Keratinocyte (primary cell): Measurements from ENCODE around the gene CLPX. TPM values are rescaled to one million over a fixed set of nuclear protein-coding genes. Genes with fewer than 3 reads are reported as not detected.

Experiments
- DNase-seq: peaks from one replicate; pipeline ENCODE4 v3.0.0-alpha.2; 2011; ENCODE audit warnings: low read depth, missing footprints, low spot score
- FAIRE-seq: peaks from 2 replicates; lab custom pipeline; 2011; peaks lifted over from hg19 to GRCh38; lab: Jason Lieb, UNC
- H2AFZ ChIP-seq: 2 replicates; pipeline ENCODE4 v1.6.0; 2012; ENCODE audit warnings: low read length, control low read depth, inconsistent platforms; ENCODE audit not compliant: control insufficient read depth
- H3K27ac ChIP-seq: 2 replicates; pipeline ENCODE4 v1.5.1; 2011; ENCODE audit warnings: low read length; ENCODE audit not compliant: control insufficient read depth, insufficient read depth
- H3K27me3 ChIP-seq: 3 replicates; pipeline ENCODE4 v1.6.0; 2011; ENCODE audit warnings: low read length; ENCODE audit not compliant: control insufficient read depth, insufficient read depth; ENCODE audit errors: extremely low read depth
- H3K36me3 ChIP-seq, 2 experiments: 2 replicates in 1 of 2; 3 replicates in 1 of 2; pipeline ENCODE4 v1.5.1; 2011; ENCODE audit warnings: low read length in 2 of 2, mild to moderate bottlenecking in 1 of 2; ENCODE audit not compliant: control insufficient read depth in 2 of 2, insufficient read depth in 2 of 2; ENCODE audit errors: extremely low read depth in 1 of 2
- H3K4me1 ChIP-seq: 3 replicates; pipeline ENCODE4 v1.5.1; 2011; ENCODE audit warnings: low read length; ENCODE audit not compliant: control insufficient read depth, insufficient read depth; ENCODE audit errors: extremely low read depth
- H3K4me2 ChIP-seq: 3 replicates; pipeline ENCODE4 v1.6.0; 2011; ENCODE audit warnings: low read depth, low read length; ENCODE audit not compliant: control insufficient read depth, insufficient read depth; ENCODE audit errors: extremely low read depth
- H3K4me3 ChIP-seq, 3 experiments: fragments of 200-600 bp in 1 of 3; sonication (generic) in 1 of 3; 2 replicates in 2 of 3; 3 replicates in 1 of 3; pipeline ENCODE4 v1.5.1; 2011 to 2016; ENCODE audit warnings: low read length in 3 of 3, mild to moderate bottlenecking in 3 of 3, control low read depth in 2 of 3, inconsistent platforms in 1 of 3, low read depth in 1 of 3, mixed read lengths in 1 of 3, mixed run types in 1 of 3, moderate library complexity in 1 of 3; ENCODE audit not compliant: control insufficient read depth in 2 of 3, insufficient read depth in 2 of 3; ENCODE audit errors: extremely low read depth in 1 of 3
- H3K79me2 ChIP-seq: 2 replicates; pipeline ENCODE4 v1.6.0; 2012; ENCODE audit warnings: low read length; ENCODE audit not compliant: control insufficient read depth, insufficient read depth
- H3K9ac ChIP-seq: 3 replicates; pipeline ENCODE4 v1.6.0; 2011; ENCODE audit warnings: low read length; ENCODE audit not compliant: control insufficient read depth, insufficient read depth; ENCODE audit errors: extremely low read depth
- H3K9me1 ChIP-seq: 3 replicates; pipeline ENCODE4 v1.6.0; 2011; ENCODE audit warnings: low read length; ENCODE audit not compliant: control insufficient read depth, insufficient read depth; ENCODE audit errors: extremely low read depth
- H3K9me3 ChIP-seq: 2 replicates; pipeline ENCODE4 v1.5.1; 2012; ENCODE audit warnings: low read depth, low read length; ENCODE audit not compliant: control insufficient read depth
- H4K20me1 ChIP-seq: 3 replicates; pipeline ENCODE4 v1.6.0; 2011; ENCODE audit warnings: low read length; ENCODE audit not compliant: control insufficient read depth, insufficient read depth; ENCODE audit errors: extremely low read depth
- EZH2 ChIP-seq: IDR thresholded peaks from one replicate; pipeline ENCODE4 v1.6.1; 2012; ENCODE audit warnings: inconsistent platforms, mild to moderate bottlenecking, low read length, moderate library complexity
- dilution Hi-C: fragments of 300-500 bp; cut with MboI; formaldehyde crosslinking; loops from one replicate; pipeline ENCODE4 v1.7.0; 2020; ENCODE audit warnings: low sequenced_read_pairs; ENCODE audit not compliant: extremely low pct_ligation_motif_present
- polyA plus RNA-seq, 5 experiments: library from polyadenylated mRNA; depleted of rRNA in 3 of 5; stranded (reverse) in 3 of 5; stranded (forward) in 1 of 5; unstranded in 1 of 5; fragments of >200 nt; gene quantifications; 1 replicate in 1 of 5; 2 replicates in 3 of 5; 3 replicates in 1 of 5; pipeline versions ENCODE4 v1.2.1 to v1.2.3, GENCODE V29; 2011 to 2012; ENCODE audit warnings: missing spikeins in 2 of 5, low read depth in 1 of 5, low replicate concordance in 1 of 5
- TF ChIP-seq, protein P1 (sequence below), 3 experiments: IDR thresholded peaks in 1 of 3; conservative IDR thresholded peaks in 1 of 3; optimal IDR thresholded peaks in 1 of 3; 2 replicates in 2 of 3; 3 replicates in 1 of 3; pipeline versions ENCODE3 to v1.5.1; 2011; ENCODE audit warnings: low read length in 3 of 3, mild to moderate bottlenecking in 3 of 3, moderate library complexity in 2 of 3, control low read depth in 1 of 3, inconsistent platforms in 1 of 3; ENCODE audit not compliant: insufficient read depth in 2 of 3; ENCODE audit errors: extremely low read depth in 1 of 3

CLPX gene
- polyA plus RNA-seq, 1 donor (not counting 4 experiments of a cell fraction or from before 2014, with no cell fraction given): 51.5 TPM

DNA sequence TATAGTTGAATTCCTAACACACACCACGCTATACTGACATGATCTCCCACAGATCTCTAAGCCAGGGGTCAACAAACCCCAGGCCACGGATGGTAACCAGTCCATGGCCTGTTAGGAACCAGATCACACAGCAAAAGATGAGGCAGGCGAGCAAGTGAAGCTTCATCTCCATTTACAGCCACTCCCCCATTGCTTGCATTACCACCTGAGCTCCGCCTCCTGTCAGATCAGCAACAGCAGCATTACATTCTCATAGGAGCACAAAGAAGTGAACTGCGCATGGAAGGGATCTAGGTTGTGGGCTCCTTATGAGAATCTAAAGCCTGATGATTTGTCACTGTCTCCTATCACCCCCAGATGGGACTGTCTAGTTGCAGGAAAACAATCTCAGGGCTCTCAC lies 54.2 kb downstream of the CLPX start:
- no peak for FAIRE-seq
- DNase-seq: no peak
- TF ChIP-seq EZH2: no peak
- TF ChIP-seq, protein P1, sequence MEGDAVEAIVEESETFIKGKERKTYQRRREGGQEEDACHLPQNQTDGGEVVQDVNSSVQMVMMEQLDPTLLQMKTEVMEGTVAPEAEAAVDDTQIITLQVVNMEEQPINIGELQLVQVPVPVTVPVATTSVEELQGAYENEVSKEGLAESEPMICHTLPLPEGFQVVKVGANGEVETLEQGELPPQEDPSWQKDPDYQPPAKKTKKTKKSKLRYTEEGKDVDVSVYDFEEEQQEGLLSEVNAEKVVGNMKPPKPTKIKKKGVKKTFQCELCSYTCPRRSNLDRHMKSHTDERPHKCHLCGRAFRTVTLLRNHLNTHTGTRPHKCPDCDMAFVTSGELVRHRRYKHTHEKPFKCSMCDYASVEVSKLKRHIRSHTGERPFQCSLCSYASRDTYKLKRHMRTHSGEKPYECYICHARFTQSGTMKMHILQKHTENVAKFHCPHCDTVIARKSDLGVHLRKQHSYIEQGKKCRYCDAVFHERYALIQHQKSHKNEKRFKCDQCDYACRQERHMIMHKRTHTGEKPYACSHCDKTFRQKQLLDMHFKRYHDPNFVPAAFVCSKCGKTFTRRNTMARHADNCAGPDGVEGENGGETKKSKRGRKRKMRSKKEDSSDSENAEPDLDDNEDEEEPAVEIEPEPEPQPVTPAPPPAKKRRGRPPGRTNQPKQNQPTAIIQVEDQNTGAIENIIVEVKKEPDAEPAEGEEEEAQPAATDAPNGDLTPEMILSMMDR (optimal IDR thresholded peaks at IDR 0.05 in 1 of 3, IDR thresholded peaks at IDR 0.05 in 1 of 3, conservative IDR thresholded peaks at IDR 0.05 in 1 of 3; ENCODE audit: extremely low read depth in 1 of 3, insufficient read depth in 2 of 3, low read length in 3 of 3): no peak
- Histone ChIP-seq H3K4me1 (peaks cover 9% of the 10 kb centered on the region), H3K27me3 (no peaks in the 10 kb centered on the region), H3K9me3 (no peaks in the 10 kb centered on the region), H3K4me2 (no peak overlapping the region), H3K27ac (no peak overlapping the region), H2AFZ (no peak overlapping the region), H3K9me1 (peaks cover 2% of the 10 kb centered on the region), H3K36me3 (peaks cover 23 to 43% of the 10 kb centered on the region in 2 experiments), H3K9ac (no peak overlapping the region), H3K79me2 (peaks cover 33% of the 10 kb centered on the region), H4K20me1 (no peaks in the 10 kb centered on the region), H3K4me3 (no peak overlapping the region)
- dilution Hi-C loops: no loop called here

DNA sequence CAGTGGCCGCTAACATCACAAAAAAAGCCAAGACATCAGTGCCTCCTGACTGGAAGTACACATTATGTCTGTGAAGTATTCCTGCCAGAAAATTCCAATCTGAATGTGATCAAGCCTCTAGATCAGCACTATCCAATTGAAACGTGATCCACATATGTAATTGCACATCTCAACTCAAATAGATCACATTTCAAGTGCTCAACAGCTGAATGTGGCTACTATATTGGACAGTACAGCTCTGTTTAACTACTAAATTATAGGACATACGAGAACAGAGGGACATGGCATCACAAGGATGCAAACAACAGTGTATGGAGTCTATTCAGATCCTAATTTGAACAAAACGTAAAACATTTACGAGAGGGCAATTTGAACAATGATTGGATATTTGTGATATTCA lies 69.6 kb downstream of the CLPX start:
- Histone ChIP-seq H3K79me2 (no peaks in the 10 kb centered on the region), H3K4me2 (no peak overlapping the region), H4K20me1 (no peaks in the 10 kb centered on the region), H3K27ac (no peak overlapping the region), H2AFZ (no peak overlapping the region), H3K9me1 (no peaks in the 10 kb centered on the region), H3K4me1 (no peaks in the 10 kb centered on the region), H3K27me3 (no peaks in the 10 kb centered on the region), H3K9me3 (no peaks in the 10 kb centered on the region), H3K36me3 (peaks cover 18 to 27% of the 10 kb centered on the region in 2 experiments), H3K9ac (no peak overlapping the region), H3K4me3 (no peak overlapping the region)
- no peak for FAIRE-seq
- no peak for TF ChIP-seq EZH2
- TF ChIP-seq, protein P1 (optimal IDR thresholded peaks at IDR 0.05 in 1 of 3, IDR thresholded peaks at IDR 0.05 in 1 of 3, conservative IDR thresholded peaks at IDR 0.05 in 1 of 3; ENCODE audit: extremely low read depth in 1 of 3, insufficient read depth in 2 of 3, low read length in 3 of 3): no peak
- DNase-seq: no peak
- dilution Hi-C loops: no loop called here
